ENCODE data around the gene CACNA1H. TPM values are rescaled to one million over a fixed set of nuclear protein-coding genes. Genes with fewer than 3 reads are reported as not detected.

Gene CACNA1H
- total and polyA plus RNA-seq, 2 donors (not counting 3 experiments of a cell fraction or from before 2014, with no cell fraction given), result 0.03 TPM; not detected in 1

DNA sequence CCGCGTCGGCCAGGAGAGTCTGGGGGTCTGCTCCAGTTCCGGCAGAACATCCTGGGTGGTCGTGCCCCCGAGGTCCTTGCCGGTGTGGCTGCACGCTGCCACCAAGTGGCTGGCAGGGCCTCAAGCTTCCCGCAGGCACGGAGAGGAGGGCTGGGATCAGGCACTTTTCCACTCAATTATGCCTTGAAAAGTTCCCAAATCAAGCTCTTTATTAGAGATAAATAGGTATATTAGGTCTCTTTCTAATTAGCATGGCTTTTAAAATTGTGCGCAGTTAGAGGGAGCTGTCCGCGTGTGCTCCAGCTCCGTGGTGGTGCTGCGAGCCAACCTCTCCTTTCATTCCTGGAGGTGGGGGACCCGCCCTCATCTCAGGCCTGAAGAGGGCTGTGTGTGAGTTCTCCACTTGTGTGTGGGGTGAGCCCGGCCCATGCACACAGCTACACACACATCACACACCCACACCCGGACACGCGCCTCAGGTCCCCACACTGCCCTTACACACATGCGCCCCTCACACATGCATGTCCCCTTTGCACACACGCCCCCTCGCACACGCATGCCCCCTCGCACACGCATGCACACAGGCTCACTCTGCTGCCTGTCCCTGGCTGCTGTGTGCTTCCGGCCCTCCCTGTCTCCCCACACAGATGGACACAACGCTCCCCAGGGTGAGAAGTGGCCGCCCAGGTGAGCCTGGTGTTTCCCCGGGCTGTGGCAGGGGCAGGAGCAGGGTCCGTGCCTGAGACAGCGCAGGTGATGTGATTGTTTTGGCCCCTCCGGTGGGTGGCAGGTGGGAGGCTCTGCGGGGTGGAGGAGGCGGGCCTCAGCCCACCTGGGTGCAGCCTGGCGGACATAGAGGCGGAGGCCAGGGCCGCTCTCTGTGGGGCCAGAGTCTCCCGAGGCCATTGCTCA, 28.8 kb downstream of the CACNA1H start:
- FAIRE-seq, result no peak
- no peak overlapping the region for H3K4me3 ChIP-seq (replicated peaks in 1 of 3; ENCODE audit: insufficient read depth in 1 of 3, low read depth in 1 of 3, low read length in 3 of 3)

DNA sequence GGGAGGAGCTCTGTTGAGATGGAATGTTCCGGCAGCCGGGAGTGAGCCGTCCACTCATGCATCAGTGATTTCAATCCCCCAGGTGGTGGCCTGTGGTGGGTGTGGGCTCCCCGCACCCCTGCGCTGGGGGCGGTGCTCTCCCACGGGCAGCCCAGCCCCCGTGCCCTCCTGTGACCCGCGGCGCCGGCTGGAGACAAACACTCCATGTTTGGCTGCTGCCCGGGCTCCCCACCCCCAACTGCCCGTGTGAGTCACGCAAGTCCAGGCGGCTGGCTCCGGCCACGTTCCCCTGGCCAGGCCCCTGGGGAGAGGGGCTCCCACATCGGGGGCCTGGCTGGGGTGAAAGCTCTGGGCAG, 29.4 kb downstream of the CACNA1H start:
- intact Hi-C loops (cut with micrococcal nuclease) (no loop called here), dilution Hi-C loops (cut with MboI; ENCODE audit: extremely low pct_ligation_motif_present, low sequenced_read_pairs) (no loop called here)
- H3K4me1 ChIP-seq (ENCODE audit: control insufficient read depth, extremely low read depth, insufficient read depth, low read length), result peaks cover 4% of the 10 kb centered on the region
- H3K4me3 ChIP-seq (replicated peaks in 1 of 3; ENCODE audit: insufficient read depth in 1 of 3, low read depth in 1 of 3, low read length in 3 of 3), result no peak overlapping the region
- no peaks in the 10 kb centered on the region for H3K9me3 ChIP-seq (replicated peaks; ENCODE audit: control insufficient read depth, insufficient read depth, low read length)
- H3K79me2 ChIP-seq (ENCODE audit: control insufficient read depth, insufficient read depth, low read length), result no peaks in the 10 kb centered on the region
- H3K4me2 ChIP-seq (ENCODE audit: insufficient read depth, low read length), result no peak overlapping the region
- no peak overlapping the region for H3K9ac ChIP-seq (replicated peaks; ENCODE audit: extremely low read depth, insufficient read depth, low read length)
- POLR2A ChIA-PET, result no interaction called here
- FAIRE-seq, result no peak
- no peaks in the 10 kb centered on the region for H3K27me3 ChIP-seq (ENCODE audit: control insufficient read depth in 2 of 2, insufficient read depth in 2 of 2, low read length in 2 of 2)
- no TSS peak for BruUV-seq (replicated peaks)
- DNase-seq (ENCODE audit: low read depth, low spot score), result peak; percentile 59
- H4K20me1 ChIP-seq (replicated peaks; ENCODE audit: control insufficient read depth, extremely low read depth, insufficient read depth, low read length), result no peaks in the 10 kb centered on the region
- no peak for TF ChIP-seq POLR2A (IDR thresholded peaks at IDR 0.05; ENCODE audit: low read depth, low read length)
- TF ChIP-seq, protein P1, sequence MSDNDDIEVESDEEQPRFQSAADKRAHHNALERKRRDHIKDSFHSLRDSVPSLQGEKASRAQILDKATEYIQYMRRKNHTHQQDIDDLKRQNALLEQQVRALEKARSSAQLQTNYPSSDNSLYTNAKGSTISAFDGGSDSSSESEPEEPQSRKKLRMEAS (IDR thresholded peaks at IDR 0.05; ENCODE audit: insufficient read depth, insufficient read length), result no peak
- TF ChIP-seq POLR2AphosphoS5 (IDR thresholded peaks at IDR 0.05; ENCODE audit: insufficient read depth, low read depth, low read length), result no peak
- TF ChIP-seq JUN (IDR thresholded peaks at IDR 0.05; ENCODE audit: borderline replicate concordance, insufficient read depth, insufficient read length, low read depth), result no peak
- TF ChIP-seq, protein P2, sequence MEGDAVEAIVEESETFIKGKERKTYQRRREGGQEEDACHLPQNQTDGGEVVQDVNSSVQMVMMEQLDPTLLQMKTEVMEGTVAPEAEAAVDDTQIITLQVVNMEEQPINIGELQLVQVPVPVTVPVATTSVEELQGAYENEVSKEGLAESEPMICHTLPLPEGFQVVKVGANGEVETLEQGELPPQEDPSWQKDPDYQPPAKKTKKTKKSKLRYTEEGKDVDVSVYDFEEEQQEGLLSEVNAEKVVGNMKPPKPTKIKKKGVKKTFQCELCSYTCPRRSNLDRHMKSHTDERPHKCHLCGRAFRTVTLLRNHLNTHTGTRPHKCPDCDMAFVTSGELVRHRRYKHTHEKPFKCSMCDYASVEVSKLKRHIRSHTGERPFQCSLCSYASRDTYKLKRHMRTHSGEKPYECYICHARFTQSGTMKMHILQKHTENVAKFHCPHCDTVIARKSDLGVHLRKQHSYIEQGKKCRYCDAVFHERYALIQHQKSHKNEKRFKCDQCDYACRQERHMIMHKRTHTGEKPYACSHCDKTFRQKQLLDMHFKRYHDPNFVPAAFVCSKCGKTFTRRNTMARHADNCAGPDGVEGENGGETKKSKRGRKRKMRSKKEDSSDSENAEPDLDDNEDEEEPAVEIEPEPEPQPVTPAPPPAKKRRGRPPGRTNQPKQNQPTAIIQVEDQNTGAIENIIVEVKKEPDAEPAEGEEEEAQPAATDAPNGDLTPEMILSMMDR (IDR thresholded peaks at IDR 0.05; ENCODE audit: extremely low read depth in 1 of 2, insufficient read depth in 1 of 2, low read depth in 1 of 2, low read length in 2 of 2), result no peak
- TF ChIP-seq FOS (IDR thresholded peaks at IDR 0.05; ENCODE audit: borderline replicate concordance, insufficient read depth, low read length), result peak; percentile 58
- CTCF ChIA-PET, result no interaction called here
- no peak overlapping the region for H2AFZ ChIP-seq (ENCODE audit: low read depth, low read length)
- no peaks in the 10 kb centered on the region for H3K36me3 ChIP-seq (ENCODE audit: control insufficient read depth in 2 of 2, extremely low read depth in 1 of 2, insufficient read depth in 2 of 2, low read length in 2 of 2)
- no peaks in the 10 kb centered on the region for H3K9me1 ChIP-seq (replicated peaks; ENCODE audit: control insufficient read depth, extremely low read depth, insufficient read depth, low read length)
- H3K27ac ChIP-seq (ENCODE audit: insufficient read depth, low read depth, low read length), result no peak overlapping the region

More for the DNA sequence above, 28.8 kb downstream of the CACNA1H start:
- CTCF ChIA-PET, result interaction anchor here (0.7 to 1.1 kb wide), 2 partner anchors 12 to 124 kb away, joined by 3 read pairs; no protein-coding TSS in a partner anchor
- H3K27ac ChIP-seq (ENCODE audit: insufficient read depth, low read depth, low read length), result no peak overlapping the region
- H2AFZ ChIP-seq (ENCODE audit: low read depth, low read length), result no peak overlapping the region
- H3K4me1 ChIP-seq (ENCODE audit: control insufficient read depth, extremely low read depth, insufficient read depth, low read length), result peaks cover 4% of the 10 kb centered on the region
- H4K20me1 ChIP-seq (replicated peaks; ENCODE audit: control insufficient read depth, extremely low read depth, insufficient read depth, low read length), result no peaks in the 10 kb centered on the region
- H3K9me1 ChIP-seq (replicated peaks; ENCODE audit: control insufficient read depth, extremely low read depth, insufficient read depth, low read length), result no peaks in the 10 kb centered on the region
- no peaks in the 10 kb centered on the region for H3K9me3 ChIP-seq (replicated peaks; ENCODE audit: control insufficient read depth, insufficient read depth, low read length)
- BruUV-seq (replicated peaks), result no TSS peak
- intact Hi-C loops (cut with micrococcal nuclease), result no loop called here
- H3K4me2 ChIP-seq (ENCODE audit: insufficient read depth, low read length), result no peak overlapping the region
- H3K9ac ChIP-seq (replicated peaks; ENCODE audit: extremely low read depth, insufficient read depth, low read length), result no peak overlapping the region
- DNase-seq (ENCODE audit: low read depth, low spot score), result no peak
- TF ChIP-seq, protein P2 (IDR thresholded peaks at IDR 0.05; ENCODE audit: extremely low read depth in 1 of 2, insufficient read depth in 1 of 2, low read depth in 1 of 2, low read length in 2 of 2), result peak in 1 of 2 donors; percentile 2
- no peak for TF ChIP-seq FOS (IDR thresholded peaks at IDR 0.05; ENCODE audit: borderline replicate concordance, insufficient read depth, low read length)
- no peaks in the 10 kb centered on the region for H3K27me3 ChIP-seq (ENCODE audit: control insufficient read depth in 2 of 2, insufficient read depth in 2 of 2, low read length in 2 of 2)
- H3K79me2 ChIP-seq (ENCODE audit: control insufficient read depth, insufficient read depth, low read length), result no peaks in the 10 kb centered on the region
- H3K36me3 ChIP-seq (ENCODE audit: control insufficient read depth in 2 of 2, extremely low read depth in 1 of 2, insufficient read depth in 2 of 2, low read length in 2 of 2), result no peaks in the 10 kb centered on the region
- POLR2A ChIA-PET, result no interaction called here
- dilution Hi-C loops (cut with MboI; ENCODE audit: extremely low pct_ligation_motif_present, low sequenced_read_pairs), result no loop called here

Data from endothelial cell of umbilical vein (primary cell).